HepG2 (cell line): ENCODE measurements around the gene NOSIP. TPM values are rescaled to one million over a fixed set of nuclear protein-coding genes. Genes with fewer than 3 reads are reported as not detected.

Experiments used
- ARID5B ChIP-seq: IDR thresholded peaks from 2 replicates; pipeline ENCODE4 v1.4.0; 2020; ENCODE audit warnings: mild to moderate bottlenecking, missing genetic modification reagents
- CHCHD3 ChIP-seq: sonication (generic); formaldehyde crosslinking; IDR thresholded peaks from 2 replicates; pipeline ENCODE4 v1.8.0; 2022; ENCODE audit warnings: mild to moderate bottlenecking, missing genetic modification reagents, moderate library complexity
- HINFP ChIP-seq: sonication (generic); formaldehyde crosslinking; IDR thresholded peaks from 2 replicates; pipeline ENCODE4 v1.4.0; 2020; ENCODE audit warnings: low read depth, mild to moderate bottlenecking, missing genetic modification reagents
- HOXD1 ChIP-seq: sonication (generic); formaldehyde crosslinking; IDR thresholded peaks from 2 replicates; pipeline ENCODE4 v1.5.0; 2020; ENCODE audit warnings: missing genetic modification reagents
- KAT2B ChIP-seq: fragments of 150-350 bp; IDR thresholded peaks from 2 replicates; pipeline ENCODE4 v1.6.1; 2014; ENCODE audit warnings: low read depth, low read length, borderline replicate concordance
- KAT7 ChIP-seq: IDR thresholded peaks from 2 replicates; pipeline ENCODE4 v1.6.1; 2018; ENCODE audit warnings: borderline replicate concordance, missing compliant biosample characterization
- MED1 ChIP-seq: sonication (generic); formaldehyde crosslinking; IDR thresholded peaks from 2 replicates; pipeline ENCODE4 v1.4.0; 2020; ENCODE audit warnings: missing genetic modification reagents
- ONECUT2 ChIP-seq: sonication (generic); formaldehyde crosslinking; IDR thresholded peaks from 2 replicates; pipeline ENCODE4 v1.4.0; 2020; ENCODE audit warnings: missing genetic modification reagents
- PHF20 ChIP-seq: sonication (generic); formaldehyde crosslinking; IDR thresholded peaks from 2 replicates; pipeline ENCODE4 v1.5.0; 2020; ENCODE audit warnings: mild to moderate bottlenecking, missing genetic modification reagents
- RFXAP ChIP-seq: sonication (generic); formaldehyde crosslinking; IDR thresholded peaks from 2 replicates; pipeline ENCODE4 v1.4.0; 2020; ENCODE audit warnings: missing genetic modification reagents, borderline replicate concordance
- ZBTB10 ChIP-seq: sonication (generic); formaldehyde crosslinking; IDR thresholded peaks from 2 replicates; pipeline ENCODE4 v1.4.0; 2020; ENCODE audit warnings: missing genetic modification reagents, borderline replicate concordance
- ZBTB42 ChIP-seq: sonication (generic); formaldehyde crosslinking; IDR thresholded peaks from 2 replicates; pipeline ENCODE4 v1.5.0; 2020; ENCODE audit warnings: mild to moderate bottlenecking, missing genetic modification reagents
- ZNF33A ChIP-seq: sonication (generic); formaldehyde crosslinking; IDR thresholded peaks from 2 replicates; pipeline ENCODE4 v1.5.1; 2020; ENCODE audit warnings: missing genetic modification reagents, mild to moderate bottlenecking, moderate library complexity, borderline replicate concordance
- ZNF382 ChIP-seq: sonication (generic); formaldehyde crosslinking; IDR thresholded peaks from 2 replicates; pipeline ENCODE4 v1.5.0; 2020; ENCODE audit warnings: missing genetic modification reagents, mild to moderate bottlenecking, borderline replicate concordance
- ZNF44 ChIP-seq: sonication (generic); formaldehyde crosslinking; IDR thresholded peaks from 2 replicates; pipeline ENCODE4 v1.5.1; 2020; ENCODE audit warnings: mild to moderate bottlenecking, missing genetic modification reagents
- ZNF513 ChIP-seq: sonication (generic); formaldehyde crosslinking; conservative IDR thresholded peaks from 2 replicates; pipeline ENCODE4 v1.5.0; 2020; ENCODE audit warnings: missing genetic modification reagents
- polyA plus RNA-seq, 8 experiments: library from polyadenylated mRNA; depleted of rRNA in 3 of 8; stranded (reverse) in 7 of 8; unstranded in 1 of 8; fragments of >200 nt; fragmentation: Illumina TruSeq in 4 of 8; extraction: Trizol in 4 of 8; gene quantifications; 2 replicates each; pipeline versions ENCODE4 v1.2.1 to v1.2.3, GENCODE V29; 2011 to 2016; ENCODE audit warnings: low read depth in 4 of 8, missing spikeins in 1 of 8, mixed read lengths in 1 of 8; ENCODE audit not compliant: insufficient read depth in 1 of 8
- total RNA-seq, 5 experiments: library from RNA; depleted of rRNA; stranded (reverse); fragments of >200 nt; fragmentation: Illumina TruSeq; extraction: Trizol; gene quantifications; 2 replicates each; pipeline ENCODE4 v1.2.3, GENCODE V29; 2016; ENCODE audit warnings: low read depth in 1 of 5
- TF ChIP-seq, protein P1 (sequence below): sonication (generic); formaldehyde crosslinking; IDR thresholded peaks from 2 replicates; pipeline ENCODE4 v1.9.0; 2021; ENCODE audit warnings: missing genetic modification reagents, mild to moderate bottlenecking, borderline replicate concordance

The NOSIP gene
- total and polyA plus RNA-seq, 2 of the 13 experiments (the other 11 are each of a cell fraction or from before 2014, with no cell fraction given), result 54.3 to 78.0 TPM

- no peak for TF ChIP-seq RFXAP (CRISPR knock-in tag)
- no peak for TF ChIP-seq PHF20
- peak; percentile 63; the same call in 1 of the 2 replicates for TF ChIP-seq ARID5B
- TF ChIP-seq HINFP, result peak; percentile 18; the same call in 1 of the 2 replicates
- no peak for TF ChIP-seq KAT2B
- TF ChIP-seq ZBTB42 (CRISPR knock-in tag), result no peak
- TF ChIP-seq MED1 (CRISPR knock-in tag), result peak; percentile 72
- peak; percentile 50; the same call in 1 of the 2 replicates for TF ChIP-seq ZBTB10 (CRISPR knock-in tag)
- TF ChIP-seq ZNF33A (CRISPR knock-in tag), result no peak
- TF ChIP-seq CHCHD3 (CRISPR knock-in tag), result no peak
- TF ChIP-seq KAT7 (CRISPR knock-in tag), result peak; percentile 86; the same call in 1 of the 2 replicates
- TF ChIP-seq ZNF382 (CRISPR knock-in tag), result no peak
- TF ChIP-seq ZNF44, result no peak
- no peak for TF ChIP-seq ZNF513 (CRISPR knock-in tag)
- TF ChIP-seq, protein P1, sequence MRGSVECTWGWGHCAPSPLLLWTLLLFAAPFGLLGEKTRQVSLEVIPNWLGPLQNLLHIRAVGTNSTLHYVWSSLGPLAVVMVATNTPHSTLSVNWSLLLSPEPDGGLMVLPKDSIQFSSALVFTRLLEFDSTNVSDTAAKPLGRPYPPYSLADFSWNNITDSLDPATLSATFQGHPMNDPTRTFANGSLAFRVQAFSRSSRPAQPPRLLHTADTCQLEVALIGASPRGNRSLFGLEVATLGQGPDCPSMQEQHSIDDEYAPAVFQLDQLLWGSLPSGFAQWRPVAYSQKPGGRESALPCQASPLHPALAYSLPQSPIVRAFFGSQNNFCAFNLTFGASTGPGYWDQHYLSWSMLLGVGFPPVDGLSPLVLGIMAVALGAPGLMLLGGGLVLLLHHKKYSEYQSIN (CRISPR knock-in tag), result no peak
- no peak for TF ChIP-seq HOXD1 (CRISPR knock-in tag)
- no peak for TF ChIP-seq ONECUT2
Observed at GRCh38 chr19:49512970-49513745, 67.2 kb downstream of the NOSIP start (continued).
